Activated CD8-positive, alpha-beta memory T cell treated with anti-CD3 and anti-CD28 coated beads, Interleukin-2, amount 50 U/mL, for 1 hour (primary cell): ENCODE data around the gene RNF152.

Experiments
- DNase-seq: peaks from one replicate; pipeline ENCODE4 v3.0.0-alpha.2; 2020; ENCODE audit errors: extremely low read depth

The RNF152 gene

GRCh38 chr18:61894751-61895524 lies 2.1 kb upstream of the RNF152 start:
- DNase-seq: no peak

GRCh38 chr18:61893971-61894750 lies 1.4 kb upstream of the RNF152 start:
- DNase-seq: no peak

GRCh38 chr18:61893309-61893970 lies 633 bp upstream of the RNF152 start:
- DNase-seq: no peak

GRCh38 chr18:61891894-61892293 lies 913 bp downstream of the RNF152 start:
- DNase-seq: no peak

GRCh38 chr18:61891271-61891670 lies 1.5 kb downstream of the RNF152 start:
- DNase-seq: no peak

GRCh38 chr18:61890344-61890743 lies 2.5 kb downstream of the RNF152 start:
- no peak for DNase-seq

- no peak for DNase-seq
Observed at GRCh38 chr18:61889541-61889940, 3.3 kb downstream of the RNF152 start.

- no peak for DNase-seq
Observed at GRCh38 chr18:61888622-61889021, 4.2 kb downstream of the RNF152 start.

- no peak for DNase-seq
Observed at GRCh38 chr18:61887838-61888237, 5.0 kb downstream of the RNF152 start.

- no peak for DNase-seq
Observed at GRCh38 chr18:61883547-61883946, 9.3 kb downstream of the RNF152 start.

GRCh38 chr18:61882296-61883004 lies 10.4 kb downstream of the RNF152 start:
- no peak for DNase-seq

GRCh38 chr18:61876899-61877298 lies 15.9 kb downstream of the RNF152 start:
- no peak for DNase-seq

GRCh38 chr18:61870151-61870550 lies 22.7 kb downstream of the RNF152 start:
- no peak for DNase-seq

- no peak for DNase-seq
Observed at GRCh38 chr18:61869636-61870035, 23.2 kb downstream of the RNF152 start.

- no peak for DNase-seq
Observed at GRCh38 chr18:61865466-61866175, 27.2 kb downstream of the RNF152 start.

- DNase-seq: no peak
Observed at GRCh38 chr18:61861372-61861771, 31.4 kb downstream of the RNF152 start.

- DNase-seq: no peak
Observed at GRCh38 chr18:61860302-61860701, 32.5 kb downstream of the RNF152 start.

- DNase-seq: no peak
Observed at GRCh38 chr18:61859113-61859512, 33.7 kb downstream of the RNF152 start.

GRCh38 chr18:61856678-61857077 lies 36.1 kb downstream of the RNF152 start:
- DNase-seq: no peak

- DNase-seq: no peak
Observed at GRCh38 chr18:61855449-61856378, 37.1 kb downstream of the RNF152 start.
